RWPE2 (cell line): ENCODE data around the gene SETBP1.

ENCODE experiments used
- ATAC-seq: fragments of 200-7000 bp; cut with Tn5 transposase; 3 replicates; pipeline ENCODE4 v1.9.1; 2021; ENCODE audit warnings: low read depth
- DNase-seq: peaks from one replicate; pipeline ENCODE4 v3.0.0-alpha.2; 2020; ENCODE audit warnings: low spot score
- H3K27ac ChIP-seq: fragments of 450-650 bp; 2 replicates; pipeline ENCODE4 v1.5.1; 2017; ENCODE audit warnings: mild to moderate bottlenecking; ENCODE audit not compliant: poor library complexity, severe bottlenecking
- H3K27me3 ChIP-seq: fragments of 250-450 bp; sonication (Bioruptor Pico); 2 replicates; pipeline ENCODE4 v1.5.1; 2021; ENCODE audit warnings: mild to moderate bottlenecking, moderate library complexity; ENCODE audit not compliant: insufficient read depth, poor library complexity, severe bottlenecking
- H3K36me3 ChIP-seq: fragments of 250-450 bp; sonication (Bioruptor Pico); 2 replicates; pipeline ENCODE4 v1.5.1; 2020; ENCODE audit warnings: low read depth, mild to moderate bottlenecking, moderate library complexity
- H3K4me1 ChIP-seq: fragments of 250-450 bp; sonication (Bioruptor Pico); 2 replicates; pipeline ENCODE4 v1.5.1; 2021; ENCODE audit warnings: mild to moderate bottlenecking, moderate library complexity; ENCODE audit not compliant: insufficient read depth, poor library complexity, severe bottlenecking
- H3K4me3 ChIP-seq: fragments of 250-450 bp; sonication (Bioruptor Pico); 2 replicates; pipeline ENCODE4 v1.5.1; 2021; ENCODE audit warnings: mild to moderate bottlenecking, moderate library complexity; ENCODE audit not compliant: severe bottlenecking
- H3K9me3 ChIP-seq: fragments of 250-450 bp; sonication (Bioruptor Pico); 2 replicates; pipeline ENCODE4 v1.5.1; 2021; ENCODE audit warnings: mild to moderate bottlenecking, moderate library complexity; ENCODE audit not compliant: severe bottlenecking
- TF ChIP-seq, protein P1 (sequence below): fragments of 450-650 bp; IDR thresholded peaks from one replicate; pipeline ENCODE4 v1.5.1; 2017; ENCODE audit warnings: mild to moderate bottlenecking, moderate library complexity; ENCODE audit not compliant: poor library complexity, severe bottlenecking

Gene SETBP1

DNA sequence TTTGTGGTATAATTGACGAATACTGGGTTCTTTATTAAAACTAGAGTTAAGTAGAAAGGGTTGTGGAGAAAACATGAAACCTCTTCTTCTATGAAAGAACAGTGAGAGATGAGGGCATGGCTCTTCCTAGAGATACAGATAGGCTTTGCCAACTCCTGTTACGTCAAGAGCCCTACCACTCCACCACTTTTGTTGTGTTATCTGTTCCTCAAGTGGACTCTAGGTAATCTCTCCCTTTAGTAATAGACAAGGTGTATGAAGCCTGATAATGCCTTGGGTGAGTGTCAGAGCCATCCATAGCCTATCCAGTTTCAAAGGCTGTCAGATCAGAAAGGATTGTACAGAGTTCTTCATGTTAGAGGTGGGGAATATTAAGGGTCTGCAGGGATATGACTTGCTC lies 176.4 kb downstream of the SETBP1 start:
- ATAC-seq = no peak
- no peak overlapping the region for H3K4me3 ChIP-seq

DNA sequence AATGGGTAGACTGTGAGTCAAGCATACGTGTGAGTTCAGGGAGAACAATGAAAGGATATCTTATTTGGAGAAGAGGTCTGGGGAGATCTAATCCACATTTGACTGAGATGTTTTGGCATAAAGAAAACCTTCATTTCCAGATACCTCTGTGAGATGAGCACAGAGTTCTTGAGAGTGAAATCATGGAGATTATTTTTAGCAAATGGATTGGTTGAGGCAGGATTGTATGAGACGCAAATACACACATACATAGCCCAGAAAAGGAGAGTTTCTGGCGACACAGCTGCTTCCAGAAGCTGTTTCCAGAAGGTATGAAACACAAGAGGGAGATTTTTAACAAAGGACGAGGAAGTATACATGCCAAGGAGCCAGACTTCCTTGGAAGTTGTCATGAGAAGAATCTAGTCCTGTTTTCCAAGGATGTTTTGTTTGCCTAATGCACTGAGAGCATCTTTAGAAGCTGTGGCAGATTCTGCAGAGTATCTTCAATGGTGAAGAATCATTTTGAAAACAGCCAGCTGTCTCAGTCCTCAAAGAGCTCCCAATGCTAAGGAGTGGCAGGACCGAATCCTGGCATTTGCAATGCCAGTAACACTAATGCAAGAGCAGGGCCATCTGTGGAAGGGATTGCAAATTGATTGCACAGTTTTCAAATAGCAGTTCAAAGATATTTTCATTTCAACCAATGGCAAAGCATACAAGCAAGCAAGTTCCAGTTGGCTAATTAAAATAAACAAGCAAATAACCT lies 177.2 kb downstream of the SETBP1 start:
- Histone ChIP-seq H3K4me3 (no peak overlapping the region), H3K27ac (no peak overlapping the region), H3K9me3 (no peaks in the 10 kb centered on the region), H3K36me3 (no peaks in the 10 kb centered on the region), H3K27me3 (no peaks in the 10 kb centered on the region), H3K4me1 (peaks cover 10% of the 10 kb centered on the region)
- no peak for ATAC-seq
- TF ChIP-seq, protein P1, sequence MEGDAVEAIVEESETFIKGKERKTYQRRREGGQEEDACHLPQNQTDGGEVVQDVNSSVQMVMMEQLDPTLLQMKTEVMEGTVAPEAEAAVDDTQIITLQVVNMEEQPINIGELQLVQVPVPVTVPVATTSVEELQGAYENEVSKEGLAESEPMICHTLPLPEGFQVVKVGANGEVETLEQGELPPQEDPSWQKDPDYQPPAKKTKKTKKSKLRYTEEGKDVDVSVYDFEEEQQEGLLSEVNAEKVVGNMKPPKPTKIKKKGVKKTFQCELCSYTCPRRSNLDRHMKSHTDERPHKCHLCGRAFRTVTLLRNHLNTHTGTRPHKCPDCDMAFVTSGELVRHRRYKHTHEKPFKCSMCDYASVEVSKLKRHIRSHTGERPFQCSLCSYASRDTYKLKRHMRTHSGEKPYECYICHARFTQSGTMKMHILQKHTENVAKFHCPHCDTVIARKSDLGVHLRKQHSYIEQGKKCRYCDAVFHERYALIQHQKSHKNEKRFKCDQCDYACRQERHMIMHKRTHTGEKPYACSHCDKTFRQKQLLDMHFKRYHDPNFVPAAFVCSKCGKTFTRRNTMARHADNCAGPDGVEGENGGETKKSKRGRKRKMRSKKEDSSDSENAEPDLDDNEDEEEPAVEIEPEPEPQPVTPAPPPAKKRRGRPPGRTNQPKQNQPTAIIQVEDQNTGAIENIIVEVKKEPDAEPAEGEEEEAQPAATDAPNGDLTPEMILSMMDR = no peak
- no peak for DNase-seq

More for the DNA sequence above, 176.4 kb downstream of the SETBP1 start:
- Histone ChIP-seq H3K4me1 (peaks cover 6% of the 10 kb centered on the region), H3K9me3 (no peaks in the 10 kb centered on the region), H3K27me3 (no peaks in the 10 kb centered on the region), H3K36me3 (no peaks in the 10 kb centered on the region), H3K27ac (no peak overlapping the region)
- TF ChIP-seq, protein P1 = no peak
- DNase-seq = no peak

DNA sequence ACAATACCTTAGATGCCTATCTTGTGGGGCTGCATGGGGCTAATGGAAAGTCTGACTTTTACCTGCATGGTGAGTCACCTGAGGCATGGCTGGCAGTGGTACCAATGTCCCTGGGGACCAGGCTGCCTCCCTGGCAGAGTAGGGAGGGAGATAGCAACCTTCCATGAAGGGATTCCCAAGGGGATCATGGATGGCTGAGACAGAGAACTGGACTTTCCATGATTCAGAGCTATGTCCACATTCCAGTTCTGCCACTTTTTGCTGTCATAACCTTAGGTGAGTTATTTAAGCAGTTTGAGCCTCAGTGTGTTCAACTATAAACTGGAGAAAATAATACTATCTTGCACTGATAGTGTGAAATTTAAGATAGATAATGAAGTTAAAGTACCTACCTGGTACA lies 178.6 kb downstream of the SETBP1 start:
- no peak for ATAC-seq
- no peak for DNase-seq
- Histone ChIP-seq H3K36me3 (no peaks in the 10 kb centered on the region), H3K27me3 (no peaks in the 10 kb centered on the region), H3K4me3 (no peak overlapping the region), H3K4me1 (peaks cover 10% of the 10 kb centered on the region), H3K9me3 (no peaks in the 10 kb centered on the region), H3K27ac (no peak overlapping the region)
- TF ChIP-seq, protein P1 = no peak

DNA sequence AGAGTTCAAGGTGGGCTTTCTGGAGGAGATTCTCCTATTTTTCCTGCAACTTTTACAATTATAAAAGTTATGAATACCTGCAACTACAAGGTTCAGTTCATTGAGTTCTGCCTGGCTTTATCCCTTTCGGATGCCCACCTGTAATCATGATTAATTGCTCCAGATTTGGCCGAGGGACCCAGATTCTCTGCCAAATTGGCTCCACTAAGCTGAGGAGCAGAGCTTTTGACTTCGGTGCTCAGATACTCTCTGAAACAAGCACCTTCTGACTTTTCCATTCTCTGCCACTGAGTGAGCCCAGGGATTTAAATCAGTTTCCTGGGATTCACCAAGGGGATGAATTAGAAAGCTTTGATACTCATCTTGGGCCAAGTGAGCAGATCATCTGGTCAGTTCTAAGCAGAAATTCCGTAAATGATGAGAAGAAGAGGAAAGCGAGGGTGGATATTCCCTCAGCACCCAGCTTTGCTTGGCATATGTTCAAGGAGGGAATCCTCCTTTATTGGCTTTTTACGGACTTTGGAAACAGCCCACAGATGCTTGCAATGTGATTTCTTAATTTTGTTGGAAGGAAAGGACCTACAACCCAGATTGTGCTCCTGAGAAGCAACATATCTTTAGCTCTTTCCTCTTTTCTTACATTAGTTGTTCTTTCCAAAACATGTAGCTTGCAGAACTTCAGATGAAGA lies 179.2 kb downstream of the SETBP1 start:
- no peak overlapping the region for H3K27ac ChIP-seq
- no peak overlapping the region for H3K4me3 ChIP-seq
- ATAC-seq (no peak), DNase-seq (no peak)
- H3K4me1 ChIP-seq = peaks cover 10% of the 10 kb centered on the region
- TF ChIP-seq, protein P1 = no peak
- H3K27me3 ChIP-seq = no peaks in the 10 kb centered on the region
- H3K9me3 ChIP-seq = no peaks in the 10 kb centered on the region
- H3K36me3 ChIP-seq = no peaks in the 10 kb centered on the region

DNA sequence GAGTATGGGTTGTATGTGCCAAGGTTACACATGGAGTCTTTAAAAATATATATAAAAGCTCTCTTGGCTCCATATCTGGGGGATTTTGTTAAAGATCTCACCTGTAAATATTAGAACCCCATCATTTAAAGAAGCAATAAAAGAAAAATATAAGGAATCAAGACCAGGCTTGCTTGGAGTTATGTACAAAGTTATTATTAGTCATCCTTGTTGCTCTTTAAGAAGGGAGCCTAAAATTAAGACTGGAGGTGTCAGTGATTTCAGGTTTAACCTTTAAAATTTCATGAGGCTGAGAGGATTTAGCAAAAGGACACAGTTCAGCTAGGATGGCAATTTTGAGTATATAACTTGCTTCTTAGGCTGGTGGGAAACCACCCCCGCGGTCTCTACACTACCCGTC lies 181.4 kb downstream of the SETBP1 start:
- no peak for ATAC-seq
- no peak for DNase-seq
- Histone ChIP-seq H3K27ac (no peak overlapping the region), H3K36me3 (no peaks in the 10 kb centered on the region), H3K4me1 (peaks cover 8% of the 10 kb centered on the region), H3K9me3 (no peaks in the 10 kb centered on the region), H3K4me3 (no peak overlapping the region), H3K27me3 (no peaks in the 10 kb centered on the region)
- TF ChIP-seq, protein P1 = no peak
